GM12801 (cell line): ENCODE data around the gene TMEM178B.

Experiments used
- TF ChIP-seq, protein P1 (sequence below): IDR thresholded peaks from one replicate; pipeline ENCODE4 v1.5.1; 2011; ENCODE audit warnings: control low read depth; ENCODE audit not compliant: insufficient read length; ENCODE audit errors: extremely low read depth

Gene TMEM178B

DNA sequence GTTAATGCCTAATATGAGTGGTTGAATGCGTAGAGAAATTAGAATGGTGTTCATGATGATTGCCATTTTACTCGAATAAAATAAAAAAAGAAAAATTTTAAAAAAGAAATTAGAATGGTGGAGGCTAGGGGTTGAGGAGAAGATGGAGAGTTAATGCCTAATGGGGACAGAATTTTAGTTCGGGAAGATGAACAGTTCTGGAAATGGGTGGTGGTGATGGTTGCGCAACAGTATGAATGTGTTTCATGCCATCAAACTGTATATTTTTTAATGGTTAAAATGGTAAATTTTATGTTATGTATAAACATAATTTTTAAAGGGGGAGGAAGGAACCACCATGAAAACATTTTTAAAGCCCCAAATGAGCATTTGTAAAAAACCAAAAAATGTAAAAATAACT lies 337.3 kb downstream of the TMEM178B start:
- TF ChIP-seq, protein P1, sequence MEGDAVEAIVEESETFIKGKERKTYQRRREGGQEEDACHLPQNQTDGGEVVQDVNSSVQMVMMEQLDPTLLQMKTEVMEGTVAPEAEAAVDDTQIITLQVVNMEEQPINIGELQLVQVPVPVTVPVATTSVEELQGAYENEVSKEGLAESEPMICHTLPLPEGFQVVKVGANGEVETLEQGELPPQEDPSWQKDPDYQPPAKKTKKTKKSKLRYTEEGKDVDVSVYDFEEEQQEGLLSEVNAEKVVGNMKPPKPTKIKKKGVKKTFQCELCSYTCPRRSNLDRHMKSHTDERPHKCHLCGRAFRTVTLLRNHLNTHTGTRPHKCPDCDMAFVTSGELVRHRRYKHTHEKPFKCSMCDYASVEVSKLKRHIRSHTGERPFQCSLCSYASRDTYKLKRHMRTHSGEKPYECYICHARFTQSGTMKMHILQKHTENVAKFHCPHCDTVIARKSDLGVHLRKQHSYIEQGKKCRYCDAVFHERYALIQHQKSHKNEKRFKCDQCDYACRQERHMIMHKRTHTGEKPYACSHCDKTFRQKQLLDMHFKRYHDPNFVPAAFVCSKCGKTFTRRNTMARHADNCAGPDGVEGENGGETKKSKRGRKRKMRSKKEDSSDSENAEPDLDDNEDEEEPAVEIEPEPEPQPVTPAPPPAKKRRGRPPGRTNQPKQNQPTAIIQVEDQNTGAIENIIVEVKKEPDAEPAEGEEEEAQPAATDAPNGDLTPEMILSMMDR: no peak

DNA sequence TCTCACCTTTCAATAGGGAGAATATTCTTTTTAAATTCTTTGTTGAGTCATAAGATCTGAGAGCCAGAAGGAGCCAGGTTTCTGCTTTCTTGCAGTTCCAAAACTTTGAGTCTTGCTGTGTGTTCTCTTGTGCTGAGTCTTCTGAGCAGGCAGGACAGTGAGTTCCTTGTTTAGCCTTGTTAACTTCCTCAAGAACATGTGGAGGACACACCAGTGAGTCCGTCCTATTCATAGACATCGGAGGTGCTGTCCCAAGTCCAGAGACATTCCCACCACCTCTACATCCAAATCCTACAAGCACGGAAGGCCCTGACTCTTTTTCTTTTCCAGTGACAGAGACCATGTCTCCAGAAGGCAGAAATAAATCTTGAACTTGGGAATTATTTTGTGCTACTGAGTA lies 342.1 kb downstream of the TMEM178B start:
- TF ChIP-seq, protein P1: no peak

DNA sequence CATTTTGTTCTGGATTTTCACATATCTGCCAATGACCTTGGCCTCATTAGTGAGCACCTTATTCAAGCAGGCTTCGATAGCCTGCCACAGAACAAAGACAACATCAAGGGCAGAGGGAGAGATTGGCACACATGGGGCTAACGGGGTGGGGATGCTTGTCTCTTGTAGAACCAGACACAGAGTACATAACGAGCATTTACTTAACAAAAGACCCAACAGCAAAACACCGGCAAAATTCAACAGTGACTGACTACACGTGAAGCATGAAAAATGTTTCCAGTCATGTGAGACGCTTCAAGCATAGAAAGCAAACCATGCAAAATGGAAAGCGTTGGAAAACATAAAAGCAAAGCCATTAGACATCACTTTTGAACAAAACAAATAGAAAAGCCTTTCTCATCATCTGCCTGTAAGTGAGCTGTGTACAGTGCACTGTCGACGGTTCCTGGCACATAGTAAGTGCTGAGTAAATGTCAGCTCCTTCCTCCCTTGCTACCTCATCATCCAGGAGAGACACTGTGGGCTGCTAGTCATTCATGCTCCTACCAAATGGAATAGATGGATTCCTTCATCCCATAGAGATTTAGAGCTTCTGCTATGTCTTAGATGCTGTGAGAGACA lies 342.9 kb downstream of the TMEM178B start:
- TF ChIP-seq, protein P1: no peak

DNA sequence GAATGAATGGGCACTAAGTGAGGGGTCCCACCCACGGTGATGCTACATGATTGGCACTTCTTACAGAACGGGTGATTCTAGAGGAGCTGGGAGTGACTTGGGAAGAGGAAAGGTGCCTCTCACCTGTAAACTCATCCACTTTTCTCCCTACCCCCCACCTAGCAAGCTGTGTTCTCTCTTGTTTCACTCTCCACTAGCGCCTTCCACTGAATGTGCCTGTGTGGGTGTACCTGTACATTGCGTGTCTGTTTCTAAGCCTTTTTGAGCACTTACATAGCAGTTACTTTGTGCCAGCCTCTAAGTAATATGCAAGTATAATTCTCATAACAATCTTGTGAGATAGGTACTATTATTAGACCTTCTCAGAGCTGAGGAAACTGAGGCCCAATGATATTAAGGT lies 343.6 kb downstream of the TMEM178B start:
- TF ChIP-seq, protein P1: no peak

DNA sequence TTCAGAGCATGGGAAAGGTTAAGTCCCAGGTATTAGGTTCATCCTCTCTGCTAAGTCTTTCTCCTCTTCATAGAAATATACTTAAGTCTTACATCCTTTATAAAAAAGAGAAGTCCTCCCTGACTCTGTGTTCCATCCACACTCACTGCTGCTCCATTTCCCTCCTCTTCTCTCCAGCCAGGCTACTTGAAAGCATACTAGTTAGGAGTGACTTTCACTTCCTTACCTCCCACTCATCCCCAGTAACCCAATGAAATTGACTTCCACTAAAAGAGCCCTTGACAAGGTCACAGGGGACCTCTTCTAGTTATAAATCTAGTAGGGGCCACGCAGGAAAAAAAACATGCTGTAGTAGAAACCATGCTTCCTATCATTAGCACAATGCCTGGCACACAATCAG lies 344.2 kb downstream of the TMEM178B start:
- TF ChIP-seq, protein P1: no peak

DNA sequence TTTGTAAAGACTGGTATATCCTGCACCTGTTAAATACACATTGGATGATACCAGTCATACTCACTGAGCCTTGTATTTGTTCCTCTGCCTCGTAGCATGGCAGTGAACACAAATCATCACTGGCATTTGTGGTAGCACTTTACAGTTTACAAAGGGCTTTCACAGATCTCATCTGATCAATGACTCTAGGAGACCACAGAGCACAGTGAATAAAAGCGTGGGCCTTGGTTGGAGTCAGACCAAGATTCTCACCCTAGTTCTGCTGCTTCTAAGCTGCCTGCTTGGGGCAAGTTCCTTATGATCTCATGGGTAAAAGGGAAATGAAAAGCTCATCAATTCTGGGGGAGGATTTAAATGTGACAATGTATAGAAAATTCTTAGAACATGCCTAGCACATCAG lies 347.4 kb downstream of the TMEM178B start:
- TF ChIP-seq, protein P1: no peak

DNA sequence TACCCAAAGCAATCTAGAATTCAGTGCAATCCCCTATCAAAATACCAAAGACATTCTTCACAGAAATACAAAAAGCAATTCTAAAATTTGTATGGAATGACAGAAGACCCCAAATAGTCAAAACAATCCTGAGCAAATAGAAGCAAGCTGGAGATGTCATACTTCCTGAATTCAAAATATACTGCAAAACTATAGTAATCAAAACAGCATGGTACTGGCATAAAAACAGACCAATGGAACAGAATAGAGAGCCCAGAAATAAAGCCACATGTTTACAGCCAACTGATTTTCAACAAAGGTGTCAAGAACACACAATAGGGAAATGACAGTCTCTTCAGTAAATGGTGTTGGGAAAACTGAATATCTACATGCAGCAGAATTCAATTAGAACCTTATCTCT lies 353.3 kb downstream of the TMEM178B start:
- TF ChIP-seq, protein P1: no peak
